GM12875 (cell line): ENCODE measurements around the gene CYP17A1.

ENCODE experiments used
- H3K4me3 ChIP-seq: one replicate; pipeline ENCODE4 v1.5.1; 2011; ENCODE audit warnings: low read depth, low read length, control low read depth
- CTCF ChIP-seq: IDR thresholded peaks from 2 replicates; pipeline ENCODE4 v1.5.1; 2011; ENCODE audit warnings: low read depth, mild to moderate bottlenecking, control low read depth, inconsistent platforms, low read length, moderate library complexity, borderline replicate concordance; ENCODE audit not compliant: insufficient read depth

The CYP17A1 gene

GRCh38 chr10:102791754-102792395 is 45.3 kb downstream of the CYP17A1 start:
- no peak for TF ChIP-seq CTCF
- no peak overlapping the region for H3K4me3 ChIP-seq

GRCh38 chr10:102785818-102786217 is 51.4 kb downstream of the CYP17A1 start:
- no peak overlapping the region for H3K4me3 ChIP-seq
- no peak for TF ChIP-seq CTCF

- no peak for TF ChIP-seq CTCF
Observed at GRCh38 chr10:102783568-102783967, 53.6 kb downstream of the CYP17A1 start.

GRCh38 chr10:102782673-102783551 is 54.3 kb downstream of the CYP17A1 start:
- TF ChIP-seq CTCF, result no peak
- H3K4me3 ChIP-seq, result no peak overlapping the region

More at GRCh38 chr10:102783568-102783967, 53.6 kb downstream of the CYP17A1 start:
- H3K4me3 ChIP-seq, result no peak overlapping the region

GRCh38 chr10:102781921-102782557 is 55.2 kb downstream of the CYP17A1 start:
- no peak for TF ChIP-seq CTCF

GRCh38 chr10:102781090-102781920 is 55.9 kb downstream of the CYP17A1 start:
- H3K4me3 ChIP-seq, result no peak overlapping the region
- no peak for TF ChIP-seq CTCF

More at GRCh38 chr10:102781921-102782557, 55.2 kb downstream of the CYP17A1 start:
- no peak overlapping the region for H3K4me3 ChIP-seq
